Keratinocyte (primary cell): ENCODE results near the gene TCEA2. TPM values are rescaled to one million over a fixed set of nuclear protein-coding genes. Genes with fewer than 3 reads are reported as not detected.

ENCODE experiments used
- DNase-seq: peaks from one replicate; pipeline ENCODE4 v3.0.0-alpha.2; 2011; ENCODE audit warnings: low read depth, missing footprints, low spot score
- FAIRE-seq: peaks from 2 replicates; lab custom pipeline; 2011; peaks lifted over from hg19 to GRCh38; lab: Jason Lieb, UNC
- H2AFZ ChIP-seq: 2 replicates; pipeline ENCODE4 v1.6.0; 2012; ENCODE audit warnings: low read length, control low read depth, inconsistent platforms; ENCODE audit not compliant: control insufficient read depth
- H3K27ac ChIP-seq: 2 replicates; pipeline ENCODE4 v1.5.1; 2011; ENCODE audit warnings: low read length; ENCODE audit not compliant: control insufficient read depth, insufficient read depth
- H3K27me3 ChIP-seq: 3 replicates; pipeline ENCODE4 v1.6.0; 2011; ENCODE audit warnings: low read length; ENCODE audit not compliant: control insufficient read depth, insufficient read depth; ENCODE audit errors: extremely low read depth
- H3K36me3 ChIP-seq, 2 experiments: 2 replicates in 1 of 2; 3 replicates in 1 of 2; pipeline ENCODE4 v1.5.1; 2011; ENCODE audit warnings: low read length in 2 of 2, mild to moderate bottlenecking in 1 of 2; ENCODE audit not compliant: control insufficient read depth in 2 of 2, insufficient read depth in 2 of 2; ENCODE audit errors: extremely low read depth in 1 of 2
- H3K4me1 ChIP-seq: 3 replicates; pipeline ENCODE4 v1.5.1; 2011; ENCODE audit warnings: low read length; ENCODE audit not compliant: control insufficient read depth, insufficient read depth; ENCODE audit errors: extremely low read depth
- H3K4me2 ChIP-seq: 3 replicates; pipeline ENCODE4 v1.6.0; 2011; ENCODE audit warnings: low read depth, low read length; ENCODE audit not compliant: control insufficient read depth, insufficient read depth; ENCODE audit errors: extremely low read depth
- H3K4me3 ChIP-seq, 3 experiments: fragments of 200-600 bp in 1 of 3; sonication (generic) in 1 of 3; 2 replicates in 2 of 3; 3 replicates in 1 of 3; pipeline ENCODE4 v1.5.1; 2011 to 2016; ENCODE audit warnings: low read length in 3 of 3, mild to moderate bottlenecking in 3 of 3, control low read depth in 2 of 3, inconsistent platforms in 1 of 3, low read depth in 1 of 3, mixed read lengths in 1 of 3, mixed run types in 1 of 3, moderate library complexity in 1 of 3; ENCODE audit not compliant: control insufficient read depth in 2 of 3, insufficient read depth in 2 of 3; ENCODE audit errors: extremely low read depth in 1 of 3
- H3K79me2 ChIP-seq: 2 replicates; pipeline ENCODE4 v1.6.0; 2012; ENCODE audit warnings: low read length; ENCODE audit not compliant: control insufficient read depth, insufficient read depth
- H3K9ac ChIP-seq: 3 replicates; pipeline ENCODE4 v1.6.0; 2011; ENCODE audit warnings: low read length; ENCODE audit not compliant: control insufficient read depth, insufficient read depth; ENCODE audit errors: extremely low read depth
- H3K9me1 ChIP-seq: 3 replicates; pipeline ENCODE4 v1.6.0; 2011; ENCODE audit warnings: low read length; ENCODE audit not compliant: control insufficient read depth, insufficient read depth; ENCODE audit errors: extremely low read depth
- H3K9me3 ChIP-seq: 2 replicates; pipeline ENCODE4 v1.5.1; 2012; ENCODE audit warnings: low read depth, low read length; ENCODE audit not compliant: control insufficient read depth
- H4K20me1 ChIP-seq: 3 replicates; pipeline ENCODE4 v1.6.0; 2011; ENCODE audit warnings: low read length; ENCODE audit not compliant: control insufficient read depth, insufficient read depth; ENCODE audit errors: extremely low read depth
- CTCF ChIP-seq, 3 experiments: IDR thresholded peaks in 1 of 3; conservative IDR thresholded peaks in 1 of 3; optimal IDR thresholded peaks in 1 of 3; 2 replicates in 2 of 3; 3 replicates in 1 of 3; pipeline versions ENCODE3 to v1.5.1; 2011; ENCODE audit warnings: low read length in 3 of 3, mild to moderate bottlenecking in 3 of 3, moderate library complexity in 2 of 3, control low read depth in 1 of 3, inconsistent platforms in 1 of 3; ENCODE audit not compliant: insufficient read depth in 2 of 3; ENCODE audit errors: extremely low read depth in 1 of 3
- EZH2 ChIP-seq: IDR thresholded peaks from one replicate; pipeline ENCODE4 v1.6.1; 2012; ENCODE audit warnings: inconsistent platforms, mild to moderate bottlenecking, low read length, moderate library complexity
- dilution Hi-C: fragments of 300-500 bp; cut with MboI; formaldehyde crosslinking; loops from one replicate; pipeline ENCODE4 v1.7.0; 2020; ENCODE audit warnings: low sequenced_read_pairs; ENCODE audit not compliant: extremely low pct_ligation_motif_present
- polyA plus RNA-seq, 5 experiments: library from polyadenylated mRNA; depleted of rRNA in 3 of 5; stranded (reverse) in 3 of 5; stranded (forward) in 1 of 5; unstranded in 1 of 5; fragments of >200 nt; gene quantifications; 1 replicate in 1 of 5; 2 replicates in 3 of 5; 3 replicates in 1 of 5; pipeline versions ENCODE4 v1.2.1 to v1.2.3, GENCODE V29; 2011 to 2012; ENCODE audit warnings: missing spikeins in 2 of 5, low read depth in 1 of 5, low replicate concordance in 1 of 5

Gene TCEA2
- polyA plus RNA-seq, 1 donor (not counting 4 experiments of a cell fraction or from before 2014, with no cell fraction given), result 9.1 TPM

GRCh38 chr20:64021124-64021975 lies 41.6 kb upstream of the TCEA2 start:
- DNase-seq (no peak), FAIRE-seq (no peak)
- Histone ChIP-seq H3K4me2 (no peak overlapping the region), H3K79me2 (peaks cover 6% of the 10 kb centered on the region), H3K9me1 (no peaks in the 10 kb centered on the region), H3K9me3 (no peaks in the 10 kb centered on the region), H3K27me3 (no peaks in the 10 kb centered on the region), H3K4me3 (no peak overlapping the region), H3K27ac (no peak overlapping the region), H3K36me3 (peaks cover 27 to 36% of the 10 kb centered on the region in 2 experiments), H3K4me1 (no peaks in the 10 kb centered on the region), H3K9ac (no peak overlapping the region), H2AFZ (no peak overlapping the region), H4K20me1 (no peaks in the 10 kb centered on the region)
- dilution Hi-C loops, result no loop called here
- no peak for TF ChIP-seq EZH2
- TF ChIP-seq CTCF (optimal IDR thresholded peaks at IDR 0.05 in 1 of 3, IDR thresholded peaks at IDR 0.05 in 1 of 3, conservative IDR thresholded peaks at IDR 0.05 in 1 of 3; ENCODE audit: extremely low read depth in 1 of 3, insufficient read depth in 2 of 3, low read length in 3 of 3), result no peak

GRCh38 chr20:64022671-64023360 lies 40.2 kb upstream of the TCEA2 start:
- Histone ChIP-seq H3K9me3 (no peaks in the 10 kb centered on the region), H3K4me2 (no peak overlapping the region), H3K27ac (no peak overlapping the region), H3K27me3 (no peaks in the 10 kb centered on the region), H3K36me3 (peaks cover 38 to 44% of the 10 kb centered on the region in 2 experiments), H3K9ac (no peak overlapping the region), H3K4me3 (no peak overlapping the region), H3K4me1 (no peaks in the 10 kb centered on the region), H2AFZ (no peak overlapping the region), H3K9me1 (no peaks in the 10 kb centered on the region), H4K20me1 (no peaks in the 10 kb centered on the region), H3K79me2 (peaks cover 6% of the 10 kb centered on the region)
- DNase-seq, result no peak
- TF ChIP-seq CTCF (optimal IDR thresholded peaks at IDR 0.05 in 1 of 3, IDR thresholded peaks at IDR 0.05 in 1 of 3, conservative IDR thresholded peaks at IDR 0.05 in 1 of 3; ENCODE audit: extremely low read depth in 1 of 3, insufficient read depth in 2 of 3, low read length in 3 of 3) (no peak), EZH2 (no peak)
- dilution Hi-C loops, result no loop called here
- FAIRE-seq, result no peak
